HG03565 (cell line): Measurements from ENCODE around the gene ZNF821.
"Not testable (repeated sequence)": the region's sequence is repeated elsewhere in the genome, so short reads cannot be mapped to it uniquely, and the experiment has no call there.

ENCODE experiments used
- ATAC-seq: cut with Tn5 transposase; IDR thresholded peaks from one replicate; pipeline ENCODE4 v1.9.1; 2021; ENCODE audit warnings: mild to moderate bottlenecking, moderate library complexity; ENCODE audit not compliant: unreplicated experiment

Gene ZNF821

GRCh38 chr16:71811261-71811803 lies 72.7 kb downstream of the ZNF821 start:
- ATAC-seq = no peak

GRCh38 chr16:71810155-71810530 lies 73.8 kb downstream of the ZNF821 start:
- ATAC-seq = not testable (repeated sequence)
